MCF 10A (cell line): ENCODE measurements around the gene ADCY7. TPM values are rescaled to one million over a fixed set of nuclear protein-coding genes. Genes with fewer than 3 reads are reported as not detected.

Source experiments
- BruUV-seq: library from RNA; stranded (reverse); fragments of 400-500 nt; replicated peaks from 2 replicates; lab custom pipeline; 2021; lab: Mats Ljungman, UMichigan
- CTCF ChIA-PET: fragments of 300-600 bp; sonication (Branson Sonifier 250); formaldehyde crosslinking; extraction: SDS; loops from one replicate; lab custom pipeline; 2021; ENCODE audit warnings: antibody characterized with exemption, inconsistent platforms; lab: Yijun Ruan, JAX
- POLR2A ChIA-PET: fragments of 300-600, 350-650 bp; sonication (Branson Sonifier 250); formaldehyde crosslinking; extraction: SDS; loops from one replicate; lab custom pipeline; 2020; ENCODE audit warnings: antibody characterized with exemption, inconsistent platforms; lab: Yijun Ruan, JAX
- DNase-seq: peaks from one replicate; pipeline ENCODE4 v3.0.0-alpha.2; 2018; ENCODE audit not compliant: unreplicated experiment
- H3K27ac Mint-ChIP-seq: one replicate; pipeline ENCODE4 v1.8.0; 2022; ENCODE audit warnings: mild to moderate bottlenecking, low read depth, mixed read lengths; ENCODE audit not compliant: unreplicated experiment
- H3K27me3 Mint-ChIP-seq: one replicate; pipeline ENCODE4 v1.8.0; 2022; ENCODE audit warnings: mixed read lengths; ENCODE audit not compliant: insufficient read depth, unreplicated experiment
- H3K36me3 Mint-ChIP-seq: one replicate; pipeline ENCODE4 v1.8.0; 2022; ENCODE audit warnings: mild to moderate bottlenecking, moderate library complexity, mixed read lengths; ENCODE audit not compliant: insufficient read depth, unreplicated experiment
- H3K4me1 Mint-ChIP-seq: one replicate; pipeline ENCODE4 v1.8.0; 2022; ENCODE audit warnings: mixed read lengths; ENCODE audit not compliant: insufficient read depth, unreplicated experiment
- H3K4me3 Mint-ChIP-seq: one replicate; pipeline ENCODE4 v1.8.0; 2022; ENCODE audit warnings: mild to moderate bottlenecking, moderate library complexity, mixed read lengths; ENCODE audit not compliant: unreplicated experiment
- H3K9me3 Mint-ChIP-seq: one replicate; pipeline ENCODE4 v1.8.0; 2022; ENCODE audit warnings: mixed read lengths; ENCODE audit not compliant: unreplicated experiment
- intact Hi-C: fragments of 100-400 bp; cut with micrococcal nuclease; formaldehyde crosslinking; loops from 2 replicates; pipeline ENCODE4 v1.14.1; 2022
- total RNA-seq: library from RNA; stranded (reverse); gene quantifications from 2 replicates; pipeline ENCODE4 v1.2.3, GENCODE V29; 2022
- TF ChIP-seq, protein P1 (sequence below): fragments of 200-600 bp; IDR thresholded peaks from one replicate; pipeline ENCODE4 v1.8.0; 2022; ENCODE audit warnings: antibody characterized with exemption, mild to moderate bottlenecking; ENCODE audit not compliant: unreplicated experiment

The ADCY7 gene
- total RNA-seq, 1 experiment from 2014 or later: 32.9 TPM

DNA sequence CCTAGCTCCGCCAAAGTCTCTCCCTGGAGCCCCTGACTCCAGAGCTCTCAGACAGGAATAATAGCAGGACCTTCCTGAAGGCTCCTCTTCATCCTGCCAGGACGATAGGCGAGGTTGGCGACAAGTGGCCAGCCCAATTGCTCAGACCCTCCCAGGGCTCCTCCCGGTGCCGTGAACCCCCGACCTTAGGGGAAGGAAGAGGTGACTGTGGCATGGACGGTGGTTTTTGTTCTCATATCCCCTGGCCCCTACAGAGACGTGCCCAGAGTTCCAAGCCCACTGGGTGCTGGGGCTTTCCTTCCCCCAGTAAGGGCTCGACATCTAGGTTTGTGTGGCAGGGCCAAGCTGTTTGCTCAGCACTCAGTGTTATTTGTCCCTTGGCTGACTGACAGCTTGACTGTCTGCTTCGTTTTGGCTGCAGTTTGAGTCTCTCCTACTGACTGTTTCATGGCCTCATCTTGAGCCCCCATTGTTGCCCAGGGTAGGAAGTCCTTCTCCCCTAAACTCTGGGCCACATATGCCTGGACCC lies 4.6 kb upstream of the ADCY7 start:
- intact Hi-C loops: no loop called here
- CTCF ChIA-PET: interaction anchor here (1.6 kb wide), 2 partner anchors 11 to 21 kb away, joined by 5 to 6 read pairs; no protein-coding TSS in a partner anchor
- Mint-ChIP-seq H3K4me3 (no peak overlapping the region), H3K27ac (no peak overlapping the region), H3K27me3 (no peaks in the 10 kb centered on the region), H3K9me3 (no peaks in the 10 kb centered on the region), H3K4me1 (peaks cover 5% of the 10 kb centered on the region), H3K36me3 (no peaks in the 10 kb centered on the region)
- POLR2A ChIA-PET: no interaction called here
- DNase-seq: no peak
- no TSS peak for BruUV-seq
- TF ChIP-seq, protein P1, sequence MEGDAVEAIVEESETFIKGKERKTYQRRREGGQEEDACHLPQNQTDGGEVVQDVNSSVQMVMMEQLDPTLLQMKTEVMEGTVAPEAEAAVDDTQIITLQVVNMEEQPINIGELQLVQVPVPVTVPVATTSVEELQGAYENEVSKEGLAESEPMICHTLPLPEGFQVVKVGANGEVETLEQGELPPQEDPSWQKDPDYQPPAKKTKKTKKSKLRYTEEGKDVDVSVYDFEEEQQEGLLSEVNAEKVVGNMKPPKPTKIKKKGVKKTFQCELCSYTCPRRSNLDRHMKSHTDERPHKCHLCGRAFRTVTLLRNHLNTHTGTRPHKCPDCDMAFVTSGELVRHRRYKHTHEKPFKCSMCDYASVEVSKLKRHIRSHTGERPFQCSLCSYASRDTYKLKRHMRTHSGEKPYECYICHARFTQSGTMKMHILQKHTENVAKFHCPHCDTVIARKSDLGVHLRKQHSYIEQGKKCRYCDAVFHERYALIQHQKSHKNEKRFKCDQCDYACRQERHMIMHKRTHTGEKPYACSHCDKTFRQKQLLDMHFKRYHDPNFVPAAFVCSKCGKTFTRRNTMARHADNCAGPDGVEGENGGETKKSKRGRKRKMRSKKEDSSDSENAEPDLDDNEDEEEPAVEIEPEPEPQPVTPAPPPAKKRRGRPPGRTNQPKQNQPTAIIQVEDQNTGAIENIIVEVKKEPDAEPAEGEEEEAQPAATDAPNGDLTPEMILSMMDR: no peak

DNA sequence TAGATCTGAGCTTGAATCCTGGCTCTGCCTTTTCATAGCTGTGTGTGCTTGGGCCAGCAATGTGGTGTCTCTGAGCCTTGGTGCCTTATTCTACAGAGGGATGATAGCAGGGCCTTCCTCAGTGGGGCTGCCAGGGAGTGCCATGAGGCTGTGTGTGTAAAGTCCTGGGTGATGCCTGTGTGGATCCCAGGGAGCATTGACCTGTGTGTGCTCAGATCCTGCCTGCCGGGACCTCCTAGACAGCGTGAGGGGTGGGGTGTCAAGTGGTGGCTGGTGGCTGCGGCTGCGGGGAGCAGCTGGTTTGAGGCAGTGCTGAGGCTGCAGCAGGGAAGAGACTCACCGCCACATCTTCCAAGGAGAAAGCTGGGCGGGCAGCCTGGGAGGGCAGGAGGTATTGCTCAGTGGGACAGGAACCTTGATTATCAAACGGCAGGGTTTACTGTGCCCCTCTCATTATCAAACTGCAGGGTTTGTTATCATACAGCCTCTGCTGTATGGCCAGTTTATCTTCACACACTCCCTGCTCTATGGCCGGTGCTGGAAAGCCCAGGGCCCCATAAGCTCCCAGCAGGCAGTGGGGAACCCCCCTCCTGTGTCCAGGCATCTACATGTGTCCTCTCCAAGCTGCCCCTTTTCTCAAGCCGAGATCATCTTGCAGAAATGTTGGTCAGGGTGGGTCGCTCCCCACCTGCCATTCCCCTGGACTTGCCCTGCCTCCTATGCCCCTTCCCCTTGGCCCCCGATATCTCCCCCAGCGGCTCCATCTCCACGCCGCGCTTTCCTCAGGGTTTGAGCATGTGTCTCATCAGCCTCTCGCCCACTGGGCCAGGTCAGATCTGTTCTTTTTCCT lies 3.1 kb upstream of the ADCY7 start:
- Mint-ChIP-seq H3K27me3 (no peaks in the 10 kb centered on the region), H3K4me1 (peaks cover 5% of the 10 kb centered on the region), H3K36me3 (no peaks in the 10 kb centered on the region), H3K27ac (no peak overlapping the region), H3K9me3 (no peaks in the 10 kb centered on the region), H3K4me3 (no peak overlapping the region)
- ChIA-PET POLR2A (no interaction called here), CTCF (interaction anchor here (0.8 to 1.6 kb wide), 2 partner anchors 10 to 22 kb away, joined by 3 to 5 read pairs; no protein-coding TSS in a partner anchor)
- intact Hi-C loops: no loop called here
- BruUV-seq: no TSS peak
- no peak for DNase-seq
- TF ChIP-seq, protein P1: no peak

GRCh38 chr16:50263940-50264929 lies 2.1 kb upstream of the ADCY7 start:
- no peak overlapping the region for H3K4me3 Mint-ChIP-seq
- no peak overlapping the region for H3K27ac Mint-ChIP-seq
- DNase-seq: no peak
- POLR2A ChIA-PET: no interaction called here
- H3K4me1 Mint-ChIP-seq: no peaks in the 10 kb centered on the region
- TF ChIP-seq, protein P1: no peak
- H3K9me3 Mint-ChIP-seq: no peaks in the 10 kb centered on the region
- H3K27me3 Mint-ChIP-seq: no peaks in the 10 kb centered on the region
- CTCF ChIA-PET: interaction anchor here (0.6 to 1.0 kb wide), 4 partner anchors 9 to 715 kb away, joined by 3 to 4 read pairs (median 3); no protein-coding TSS in a partner anchor
- BruUV-seq: no TSS peak
- intact Hi-C loops: no loop called here
- H3K36me3 Mint-ChIP-seq: no peaks in the 10 kb centered on the region
